Measurements from ENCODE around the gene ADD2. TPM values are rescaled to one million over a fixed set of nuclear protein-coding genes. Genes with fewer than 3 reads are reported as not detected.

ADD2 gene
- total RNA-seq, 2 donors from 2014 or later, result 2.3 to 7.6 TPM

Small RNA genes within 50 kb of the gene (small RNA-seq; reads per million reads assigned to genes)
- gene HMGN2P21, result not detected

Other genes starting within 250 kb of the ADD2 start
- 10 to 100 TPM; 13.5 to 18.5 TPM for gene TGFA, start 214.4 kb downstream of the ADD2 start, total RNA-seq
- not detected for gene FIGLA, start 22.4 kb upstream of the ADD2 start, total RNA-seq
- 1 to 10 TPM in 1 of 2 donors, not detected in 1; 3.3 TPM for gene CLEC4F, start 52.4 kb upstream of the ADD2 start, total RNA-seq
- gene CD207, start 67.6 kb upstream of the ADD2 start, total RNA-seq, result not detected
- 10 to 100 TPM in 1 of 2 donors, under 1 TPM in 1; 0.78 to 10.9 TPM for gene VAX2, start 132.4 kb upstream of the ADD2 start, total RNA-seq
- 10 to 100 TPM in 1 of 2 donors, 1 to 10 TPM in 1; 9.9 to 17.9 TPM for gene ATP6V1B1, start 167.7 kb upstream of the ADD2 start, total RNA-seq
- 10 to 100 TPM in 1 of 2 donors, 1 to 10 TPM in 1; 4.7 to 10.2 TPM for gene ANKRD53, start 210.4 kb upstream of the ADD2 start, total RNA-seq
- gene TEX261, start 226.7 kb upstream of the ADD2 start, total RNA-seq, result 10 to 100 TPM; 16.6 to 19.1 TPM